Right lobe of liver (tissue), 6 donors: ENCODE results near the gene MRPS6. TPM values are rescaled to one million over a fixed set of nuclear protein-coding genes. Genes with fewer than 3 reads are reported as not detected.
A peak's percentile ranks its signal among the peaks of the same experiment; 100 is the strongest.

ENCODE experiments used
- ATAC-seq, 4 donors: fragments of 200-7000 bp; cut with Tn5 transposase; one replicate each; pipeline ENCODE4 v1.9.1; 2020; ENCODE audit warnings: mild to moderate bottlenecking in 4 of 4, moderate library complexity in 4 of 4
- DNase-seq, 3 donors: peaks; one replicate each; pipeline ENCODE4 v3.0.0-alpha.2; 2020
- H3K27ac ChIP-seq, 3 donors: fragments of 200-600 bp; one replicate each; pipeline ENCODE4 v1.8.0; 2022
- H3K27me3 ChIP-seq, 2 donors: fragments of 200-600 bp; one replicate each; pipeline ENCODE4 v1.8.0; 2022
- H3K36me3 ChIP-seq, 4 donors: fragments of 200-600 bp; sonication (generic) in 1 of 4; one replicate each; pipeline versions ENCODE4 v1.5.1 to v1.8.0; 2017 to 2022; ENCODE audit warnings: control low read depth in 1 of 4
- H3K4me1 ChIP-seq, 4 donors: fragments of 200-600 bp; sonication (generic) in 1 of 4; one replicate each; pipeline versions ENCODE4 v1.5.1 to v1.8.0; 2017 to 2022; ENCODE audit warnings: control low read depth in 1 of 4
- H3K4me3 ChIP-seq, 3 donors: fragments of 200-600 bp; one replicate each; pipeline ENCODE4 v1.8.0; 2022
- H3K9me3 ChIP-seq, 4 donors: fragments of 200-600 bp; sonication (generic) in 1 of 4; one replicate each; pipeline versions ENCODE4 v1.5.1 to v1.8.0; 2017 to 2022; ENCODE audit warnings: control low read depth in 1 of 4
- CTCF ChIP-seq, 4 donors: fragments of 200-600 bp in 3 of 4; fragments of 450-650 bp in 1 of 4; IDR thresholded peaks; one replicate each; pipeline versions ENCODE4 v1.5.1 to v1.8.0; 2016 to 2022; ENCODE audit warnings: antibody characterized with exemption in 4 of 4, mild to moderate bottlenecking in 2 of 4
- POLR2A ChIP-seq: fragments of 450-650 bp; IDR thresholded peaks from one replicate; pipeline ENCODE4 v1.6.1; 2017; ENCODE audit warnings: antibody characterized with exemption, mild to moderate bottlenecking
- WGBS: methylation state at CpG from one replicate; pipeline ENCODE4 v1.1.6; 2018; ENCODE audit warnings: low coverage, low lambda C conversion rate; ENCODE audit not compliant: insufficient coverage; ENCODE audit errors: missing lambda C conversion rate; 5-methylcytosine and 5-hydroxymethylcytosine counted together
- intact Hi-C, 2 donors: fragments of 100-400 bp; cut with DNase I; formaldehyde crosslinking; loops; one replicate each; pipeline versions ENCODE4 v1.11.2 to v1.14.1; 2022
- total RNA-seq, 6 experiments: library from RNA; depleted of rRNA in 2 of 6; stranded (reverse); fragments of >200 nt in 2 of 6; fragmentation: NEBNext Ultra II Directional in 3 of 6; extraction: Animal tissue kit (Norgen Biotek cat#: 25700) in 3 of 6; gene quantifications; one replicate each; pipeline versions ENCODE4 v1.1.0 to v1.2.4, GENCODE V29; 2016 to 2023
- donor health status: DM: no; HTN: yes; CAD: no.
- donor health status: DM: no; HTN: no; CAD: no.
- donor health status: DM: no; HTN: no; CAD: no.
- donor health status: DM: no; HTN: yes; CAD: no.
- donor health status: DM: no; HTN: yes; CAD: no.

The MRPS6 gene
- total RNA-seq, 6 experiments from 2014 or later = 16.0 to 30.0 (median 24.5) TPM

- peak in 2 of 3 donors; percentile 33 to 60 for DNase-seq
- TF ChIP-seq CTCF (IDR thresholded peaks at IDR 0.05) (no peak), POLR2A (no peak)
- ATAC-seq = peak; percentile 73 to 82 (median 78)
Observed at GRCh38 chr21:34037009-34037795, 36.2 kb upstream of the MRPS6 start.

GRCh38 chr21:34039678-34040382 is 33.5 kb upstream of the MRPS6 start:
- ATAC-seq (peak; percentile 78 to 86 (median 82)), DNase-seq (peak in 2 of 3 donors; percentile 42 to 74)
- Histone ChIP-seq H3K36me3 (no peaks in the 10 kb centered on the region), H3K9me3 (no peaks in the 10 kb centered on the region), H3K27me3 (no peaks in the 10 kb centered on the region), H3K27ac (peak overlapping the region in 2 of 3 donors; percentile 51 to 65), H3K4me3 (no peak overlapping the region), H3K4me1 (peaks cover 0 to 17% (median 3%) of the 10 kb centered on the region in 4 donors)
- WGBS = 22% methylated on average over 10 of the region's 10 CpGs
- intact Hi-C loops = no loop called here
- TF ChIP-seq CTCF (IDR thresholded peaks at IDR 0.05) (peak in 1 of 4 donors; percentile 16), POLR2A (no peak)

More at GRCh38 chr21:34037009-34037795, 36.2 kb upstream of the MRPS6 start:
- 40% methylated on average over 8 of the region's 11 CpGs for WGBS
- H3K27ac ChIP-seq = no peak overlapping the region
- H3K4me3 ChIP-seq = no peak overlapping the region
- intact Hi-C loops = no loop called here
- no peaks in the 10 kb centered on the region for H3K36me3 ChIP-seq
- H3K27me3 ChIP-seq = no peaks in the 10 kb centered on the region
- H3K9me3 ChIP-seq = no peaks in the 10 kb centered on the region
- H3K4me1 ChIP-seq = peaks cover 0 to 17% (median 3%) of the 10 kb centered on the region in 4 donors

- intact Hi-C loops = no loop called here
- DNase-seq (no peak), ATAC-seq (no peak)
Observed at GRCh38 chr21:34042735-34043134, 30.6 kb upstream of the MRPS6 start.

GRCh38 chr21:34043333-34043732 is 30.0 kb upstream of the MRPS6 start:
- Histone ChIP-seq H3K9me3 (no peaks in the 10 kb centered on the region), H3K27ac (no peak overlapping the region), H3K4me1 (peaks cover 0 to 8% (median 3%) of the 10 kb centered on the region in 4 donors), H3K4me3 (no peak overlapping the region), H3K36me3 (no peaks in the 10 kb centered on the region), H3K27me3 (no peaks in the 10 kb centered on the region)
- WGBS = 84% methylated on average over 4 of the region's 4 CpGs
- DNase-seq (no peak), ATAC-seq (no peak)
- no peak for TF ChIP-seq POLR2A
- no peak for TF ChIP-seq CTCF (IDR thresholded peaks at IDR 0.05)
- intact Hi-C loops = no loop called here

More at GRCh38 chr21:34042735-34043134, 30.6 kb upstream of the MRPS6 start:
- H3K36me3 ChIP-seq = no peaks in the 10 kb centered on the region
- no peaks in the 10 kb centered on the region for H3K9me3 ChIP-seq
- WGBS = 83% methylated on average over 1 of the region's 1 CpG
- H3K4me3 ChIP-seq = no peak overlapping the region
- no peaks in the 10 kb centered on the region for H3K27me3 ChIP-seq
- peaks cover 0 to 11% (median 3%) of the 10 kb centered on the region in 4 donors for H3K4me1 ChIP-seq
- TF ChIP-seq CTCF (IDR thresholded peaks at IDR 0.05) (no peak), POLR2A (no peak)
- H3K27ac ChIP-seq = no peak overlapping the region
